Measurements from ENCODE around the gene SERPINA9. TPM values are rescaled to one million over a fixed set of nuclear protein-coding genes. Genes with fewer than 3 reads are reported as not detected.

Gene SERPINA9
- total RNA-seq, 2 donors from 2014 or later = not detected

GRCh38 chr14:94461526-94462218, 14.3 kb downstream of the SERPINA9 start:
- DNase-seq (ENCODE audit: low spot score) = no peak
- WGBS = 80% methylated on average over 19 of the region's 19 CpGs
- H3K9me3 ChIP-seq = no peaks in the 10 kb centered on the region
- intact Hi-C loops (cut with DNase I) = no loop called here
- H3K27me3 ChIP-seq (replicated peaks; ENCODE audit: insufficient read depth) = no peaks in the 10 kb centered on the region
- H3K4me1 ChIP-seq (replicated peaks) = no peaks in the 10 kb centered on the region
- no peak for TF ChIP-seq POLR2AphosphoS5 (IDR thresholded peaks at IDR 0.05)
- TF ChIP-seq CTCF (IDR thresholded peaks at IDR 0.05) = no peak
- TF ChIP-seq POLR2A (IDR thresholded peaks at IDR 0.05) = no peak
- no peaks in the 10 kb centered on the region for H3K36me3 ChIP-seq
- H3K4me3 ChIP-seq = no peak overlapping the region
- no peak overlapping the region for H3K27ac ChIP-seq

- intact Hi-C loops (cut with DNase I) = no loop called here
- Histone ChIP-seq H3K4me3 (no peak overlapping the region), H3K36me3 (no peaks in the 10 kb centered on the region), H3K27ac (no peak overlapping the region), H3K4me1 (replicated peaks) (no peaks in the 10 kb centered on the region), H3K9me3 (no peaks in the 10 kb centered on the region), H3K27me3 (replicated peaks; ENCODE audit: insufficient read depth) (no peaks in the 10 kb centered on the region)
- TF ChIP-seq POLR2AphosphoS5 (IDR thresholded peaks at IDR 0.05) (no peak), POLR2A (IDR thresholded peaks at IDR 0.05) (no peak)
- no peak for DNase-seq (ENCODE audit: low spot score)
- 85% methylated on average over 8 of the region's 8 CpGs for WGBS
Measured at GRCh38 chr14:94460631-94461416, 15.2 kb downstream of the SERPINA9 start.

- TF ChIP-seq CTCF (IDR thresholded peaks at IDR 0.05) (no peak), POLR2AphosphoS5 (IDR thresholded peaks at IDR 0.05) (no peak), POLR2A (IDR thresholded peaks at IDR 0.05) (no peak)
- no peak overlapping the region for H3K4me3 ChIP-seq
- H3K4me1 ChIP-seq (replicated peaks) = no peaks in the 10 kb centered on the region
- H3K36me3 ChIP-seq = no peaks in the 10 kb centered on the region
- H3K27me3 ChIP-seq (replicated peaks; ENCODE audit: insufficient read depth) = no peaks in the 10 kb centered on the region
- intact Hi-C loops (cut with DNase I) = no loop called here
- H3K9me3 ChIP-seq = no peaks in the 10 kb centered on the region
- no peak for DNase-seq (ENCODE audit: low spot score)
- 90% methylated on average over 2 of the region's 2 CpGs for WGBS
- no peak overlapping the region for H3K27ac ChIP-seq
Measured at GRCh38 chr14:94458558-94459205, 17.3 kb downstream of the SERPINA9 start.

- Histone ChIP-seq H3K9me3 (no peaks in the 10 kb centered on the region), H3K27me3 (replicated peaks; ENCODE audit: insufficient read depth) (no peaks in the 10 kb centered on the region), H3K36me3 (no peaks in the 10 kb centered on the region), H3K27ac (no peak overlapping the region), H3K4me3 (no peak overlapping the region), H3K4me1 (replicated peaks) (no peaks in the 10 kb centered on the region)
- WGBS = 91% methylated on average over 1 of the region's 1 CpG
- intact Hi-C loops (cut with DNase I) = no loop called here
- DNase-seq (ENCODE audit: low spot score) = no peak
- no peak for TF ChIP-seq POLR2A (IDR thresholded peaks at IDR 0.05)
- no peak for TF ChIP-seq CTCF (IDR thresholded peaks at IDR 0.05)
- no peak for TF ChIP-seq POLR2AphosphoS5 (IDR thresholded peaks at IDR 0.05)
Measured at GRCh38 chr14:94458096-94458495, 17.9 kb downstream of the SERPINA9 start.

GRCh38 chr14:94455928-94456327, 20.1 kb downstream of the SERPINA9 start:
- Histone ChIP-seq H3K4me1 (replicated peaks) (no peaks in the 10 kb centered on the region), H3K27me3 (replicated peaks; ENCODE audit: insufficient read depth) (no peaks in the 10 kb centered on the region), H3K4me3 (no peak overlapping the region), H3K9me3 (no peaks in the 10 kb centered on the region), H3K36me3 (no peaks in the 10 kb centered on the region), H3K27ac (no peak overlapping the region)
- 24% methylated on average over 1 of the region's 1 CpG for WGBS
- intact Hi-C loops (cut with DNase I) = no loop called here
- DNase-seq (ENCODE audit: low spot score) = no peak
- TF ChIP-seq POLR2AphosphoS5 (IDR thresholded peaks at IDR 0.05) = no peak
